PC-9 (cell line): ENCODE data around the gene LIMD2.

Experiments
- CTCF ChIP-seq: fragments of 200-600 bp; sonication (generic); conservative IDR thresholded peaks from 2 replicates; pipeline ENCODE4 v1.6.1; 2017; ENCODE audit warnings: mixed run types, antibody characterized with exemption, mild to moderate bottlenecking, moderate library complexity
- EZH2 ChIP-seq: fragments of 200-600 bp; sonication (generic); IDR thresholded peaks from 2 replicates; pipeline ENCODE4 v1.8.0; 2017; ENCODE audit warnings: antibody characterized with exemption, low read depth

- TF ChIP-seq CTCF, result no peak
- no peak for TF ChIP-seq EZH2
Measured at GRCh38 chr17:63701456-63701820, 1.5 kb upstream of the LIMD2 start.
